ENCODE data around the gene QKI.
"Not testable (repeated sequence)": the region's sequence is repeated elsewhere in the genome, so short reads cannot be mapped to it uniquely, and the experiment has no call there.

The QKI gene

GRCh38 chr6:163414117-163414945 lies at the start of gene QKI:
QKI (plus strand) TSS chr6:163414718; CDS start chr6:163415194, 476 bp downstream.
- DNase-seq: peak in 1 of 2 experiments; percentile 34

DNA sequence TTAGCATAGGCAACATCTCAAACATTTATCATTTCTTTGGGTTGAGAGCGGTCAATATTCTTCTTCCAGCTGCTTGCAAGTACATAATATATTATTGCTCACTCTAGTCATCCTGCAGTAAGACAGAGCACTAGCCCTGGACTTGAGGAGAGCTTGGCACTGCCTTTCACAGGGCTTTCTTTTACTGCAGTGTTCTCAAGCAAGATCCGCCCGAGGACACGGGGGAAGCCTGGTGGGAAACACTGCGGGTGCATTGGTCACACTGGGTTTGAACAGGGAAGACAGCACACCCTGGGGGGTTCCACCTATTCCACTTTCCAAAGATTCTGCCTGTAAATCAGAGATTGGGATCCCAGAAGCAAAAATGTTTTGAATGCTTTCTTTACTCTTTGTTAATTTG lies 48.2 kb upstream of the QKI start:
- no peak for DNase-seq

DNA sequence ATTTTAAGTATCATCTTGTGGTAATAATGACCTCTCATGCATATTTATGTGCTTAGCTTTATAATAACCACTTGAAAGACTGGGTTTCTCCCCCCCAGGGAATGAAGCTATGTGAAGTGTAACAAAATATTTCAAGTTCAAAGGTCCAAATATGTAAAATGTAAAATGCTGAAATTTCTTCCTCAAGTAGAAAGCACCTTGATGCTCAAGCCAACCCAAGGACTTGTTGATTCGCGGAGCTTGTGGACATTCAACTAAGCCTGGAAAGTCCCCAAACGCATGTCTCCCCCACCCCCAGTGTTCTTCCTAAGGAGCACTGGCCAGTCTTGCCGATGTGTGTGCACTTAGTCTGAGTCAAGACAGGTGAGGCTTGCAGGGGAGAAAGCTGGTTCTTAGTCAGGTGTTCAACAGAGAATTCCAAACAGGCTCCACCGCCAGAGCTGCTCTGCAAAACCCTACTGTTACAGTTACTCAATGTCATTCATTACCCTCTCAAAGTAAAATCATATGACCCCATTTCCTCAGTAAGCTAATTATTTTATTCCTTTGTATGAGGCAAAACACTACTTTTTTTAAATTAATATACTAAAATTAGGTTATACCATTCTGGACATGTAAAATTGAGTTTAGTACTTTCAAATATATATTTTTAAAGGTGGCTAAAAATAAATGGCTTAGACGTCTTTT lies 46.9 kb upstream of the QKI start:
- no peak for DNase-seq

GRCh38 chr6:163369141-163369540 lies 45.4 kb upstream of the QKI start:
- DNase-seq: no peak

- no peak for DNase-seq
Observed at GRCh38 chr6:163369628-163370365, 44.7 kb upstream of the QKI start.

DNA sequence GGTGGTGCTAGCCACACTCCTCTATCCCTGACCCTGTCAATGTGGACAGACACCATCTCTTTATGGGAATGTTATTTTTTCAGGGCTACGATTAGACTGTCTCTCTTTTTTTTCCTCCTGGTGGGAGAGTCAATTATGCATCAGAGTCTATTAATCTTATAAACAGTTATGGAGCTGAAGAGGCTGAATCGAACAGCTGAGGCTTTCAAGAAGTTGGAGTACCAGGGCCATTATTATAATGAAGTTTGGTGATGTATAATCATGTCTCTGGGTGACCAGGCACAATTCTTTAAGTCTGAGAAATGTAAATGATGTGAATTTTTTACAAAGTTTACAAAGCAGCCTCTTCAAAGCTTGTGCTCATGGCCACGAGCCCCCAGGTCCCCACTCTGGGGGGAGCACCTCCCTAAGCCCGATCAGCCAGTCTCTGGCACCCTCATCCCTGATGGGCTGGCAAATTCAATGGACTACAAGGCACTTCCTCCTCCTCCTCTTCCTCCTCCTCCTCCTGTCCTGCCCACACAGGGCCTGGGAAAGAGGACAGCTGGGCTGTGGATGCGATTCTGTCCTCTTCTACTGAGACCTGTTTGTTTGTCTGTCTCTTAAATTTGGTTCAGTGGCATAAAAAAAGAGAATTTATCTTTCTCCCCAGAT lies 43.9 kb upstream of the QKI start:
- DNase-seq: no peak

DNA sequence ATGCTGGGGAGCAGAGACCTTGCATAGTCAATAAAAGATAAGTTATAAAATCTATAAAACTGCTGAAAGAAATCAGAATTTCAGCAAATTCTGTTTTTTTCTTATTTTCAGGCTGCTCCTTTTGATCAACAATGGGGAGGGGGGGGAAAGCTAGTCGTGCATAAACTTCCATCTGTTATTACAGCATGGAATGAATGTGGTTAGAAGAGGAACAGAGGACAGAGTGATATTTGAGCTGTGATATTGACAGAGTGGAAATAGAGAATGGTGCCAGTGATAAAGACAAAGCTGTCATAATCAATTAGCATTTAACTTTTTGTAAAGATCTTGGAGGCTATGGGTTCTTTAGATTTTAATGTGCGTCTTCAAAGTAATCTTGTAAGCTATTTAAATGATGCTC lies 43.4 kb upstream of the QKI start:
- no peak for DNase-seq

GRCh38 chr6:163373240-163373639 lies 41.3 kb upstream of the QKI start:
- no peak for DNase-seq

- DNase-seq: no peak
Observed at GRCh38 chr6:163375361-163375760, 39.2 kb upstream of the QKI start.

DNA sequence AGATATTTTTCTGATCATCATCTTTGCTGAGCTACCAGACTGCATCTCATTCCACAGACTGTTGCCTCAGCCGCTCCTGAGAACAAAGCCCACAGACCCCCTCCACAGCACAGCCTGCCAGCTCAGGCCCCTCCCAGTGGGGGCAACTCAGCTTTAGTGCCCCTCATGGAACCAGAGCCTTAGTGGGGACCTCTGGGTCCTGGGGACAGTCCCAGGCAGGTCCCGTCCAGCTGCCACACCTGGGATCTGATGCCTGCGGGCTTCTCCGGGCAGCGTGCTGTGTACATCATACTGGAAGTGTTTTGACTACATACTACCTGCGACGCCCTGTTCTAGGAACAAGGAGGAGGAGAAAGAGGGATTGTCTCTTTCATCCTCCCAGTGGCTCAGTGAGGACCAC lies 38.3 kb upstream of the QKI start:
- DNase-seq: no peak

- no peak for DNase-seq
Observed at GRCh38 chr6:163377561-163377960, 37.0 kb upstream of the QKI start.

DNA sequence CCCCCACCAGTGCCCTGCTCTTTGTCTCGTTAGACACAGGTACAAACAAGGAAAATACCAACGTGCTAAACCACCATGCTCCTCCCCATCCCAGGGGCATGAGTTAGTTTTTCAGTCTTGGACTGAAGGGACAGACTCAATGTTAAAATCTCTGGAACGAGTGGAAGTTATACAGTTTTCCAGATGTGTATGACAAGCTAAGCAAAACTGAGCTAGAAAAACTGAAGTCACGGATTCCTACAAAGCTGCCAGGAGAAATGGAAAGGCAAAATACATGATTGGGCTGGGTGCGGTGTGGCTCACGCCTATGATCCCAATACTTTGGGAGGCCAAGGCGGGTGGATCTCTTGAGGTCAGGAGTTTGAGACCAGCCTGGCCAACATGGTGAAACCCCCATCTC lies 34.3 kb upstream of the QKI start:
- no peak for DNase-seq

DNA sequence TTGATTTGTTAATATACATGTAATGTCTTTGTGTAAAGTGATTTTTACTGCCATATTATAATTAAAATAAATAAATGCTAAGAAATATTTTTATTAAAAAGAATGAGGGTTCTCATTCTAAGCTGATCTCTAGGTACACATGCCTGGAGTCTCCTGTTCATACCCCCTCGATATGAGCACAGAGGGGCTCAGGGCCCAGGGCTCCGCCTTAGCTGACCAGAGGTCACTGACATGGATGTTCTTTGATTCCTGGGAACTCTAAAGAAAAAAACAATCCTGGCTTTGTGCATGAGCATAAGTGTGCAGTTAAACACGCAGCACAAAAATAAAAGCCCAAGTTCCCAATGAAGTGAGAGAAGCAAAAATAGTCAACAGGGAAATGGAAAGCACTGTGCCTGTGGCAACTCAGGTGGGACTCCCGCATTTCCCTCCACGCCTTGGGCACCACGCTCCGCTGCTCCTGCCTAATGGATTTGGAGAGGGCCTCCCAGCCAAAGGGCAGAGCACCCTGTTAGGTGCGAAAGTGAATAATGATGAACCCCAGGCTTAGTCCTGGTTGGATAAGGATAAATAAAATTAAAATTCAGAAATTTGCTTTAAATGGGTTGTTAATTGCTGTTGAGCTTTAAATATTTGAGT lies 33.3 kb upstream of the QKI start:
- no peak for DNase-seq

DNA sequence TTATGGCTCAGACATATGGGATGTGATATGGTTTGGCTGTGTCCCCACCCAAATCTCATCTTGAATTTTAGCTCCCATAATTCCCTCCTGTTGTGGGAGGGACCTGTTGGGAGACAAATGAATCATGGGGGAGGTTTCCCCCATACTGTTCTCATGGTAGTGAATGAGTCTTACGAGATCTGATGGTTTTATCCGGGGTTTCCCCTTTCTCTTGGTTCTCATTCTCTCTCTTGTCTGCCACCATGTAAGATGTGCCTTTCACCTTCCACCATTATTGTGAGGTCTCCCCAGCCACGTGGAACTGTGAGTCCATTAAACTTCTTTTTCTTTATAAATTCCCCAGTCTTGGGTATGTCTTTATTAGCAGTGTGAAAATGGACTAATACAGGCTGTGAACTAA lies 31.1 kb upstream of the QKI start:
- DNase-seq: not testable (repeated sequence)

- DNase-seq: no peak
Observed at GRCh38 chr6:163383912-163384311, 30.6 kb upstream of the QKI start.

DNA sequence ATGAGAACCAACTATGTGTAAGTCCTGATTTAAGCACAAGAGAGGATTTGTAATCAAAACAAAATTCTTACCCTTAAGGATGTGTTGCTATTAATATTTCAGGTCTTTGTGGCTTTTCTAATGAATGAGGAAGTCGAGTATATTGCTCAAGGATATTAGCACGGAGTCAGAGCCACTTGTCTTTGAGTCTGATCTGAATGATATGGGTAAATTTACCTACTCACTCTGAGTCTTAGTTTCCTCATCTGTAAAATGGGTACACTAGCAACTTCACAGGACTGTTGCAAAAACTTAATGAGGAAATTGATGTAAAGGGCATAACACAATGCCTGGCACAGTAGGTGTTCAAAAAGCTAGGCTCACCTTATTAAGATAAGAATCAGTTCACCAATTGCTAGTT lies 30.0 kb upstream of the QKI start:
- no peak for DNase-seq

DNA sequence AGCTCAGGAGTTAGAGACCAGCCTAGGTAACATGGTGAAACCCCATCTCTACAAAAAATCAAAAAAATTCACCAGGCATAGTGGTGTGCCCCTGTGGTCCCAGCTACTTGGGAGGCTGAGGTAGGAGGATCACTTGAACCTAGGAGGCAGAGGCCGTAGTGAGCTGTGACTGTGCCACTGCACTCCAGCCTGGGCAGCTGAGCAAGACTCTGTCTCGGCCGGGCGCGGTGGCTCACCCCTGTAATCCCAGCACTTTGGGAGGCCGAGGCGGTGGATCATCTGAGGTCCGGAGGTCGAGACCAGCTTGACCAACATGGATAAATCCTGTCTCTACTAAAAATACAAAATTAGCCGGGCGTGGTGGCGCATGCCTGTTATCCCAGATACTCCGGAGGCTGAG lies 29.0 kb upstream of the QKI start:
- DNase-seq: not testable (repeated sequence)

- DNase-seq: no peak
Observed at GRCh38 chr6:163386329-163386908, 28.1 kb upstream of the QKI start.

DNA sequence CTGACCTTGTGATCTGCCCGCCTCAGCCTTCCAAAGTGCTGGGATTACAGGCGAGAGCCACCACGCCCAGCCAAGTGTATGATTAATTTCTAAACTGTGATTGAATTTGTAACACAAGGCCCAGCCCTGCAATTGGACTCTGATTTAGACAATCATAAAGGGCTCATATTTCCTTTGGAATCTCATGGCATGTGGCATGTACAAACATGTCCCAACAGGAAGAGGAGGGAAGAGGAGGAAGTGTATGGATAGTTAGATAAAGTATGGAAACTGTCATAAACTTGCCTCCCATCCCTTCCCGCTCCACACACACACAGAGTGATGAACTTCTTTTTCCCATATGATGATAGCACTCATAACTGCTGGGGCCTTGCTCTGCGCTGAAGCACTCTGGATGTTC lies 27.2 kb upstream of the QKI start:
- no peak for DNase-seq

DNA sequence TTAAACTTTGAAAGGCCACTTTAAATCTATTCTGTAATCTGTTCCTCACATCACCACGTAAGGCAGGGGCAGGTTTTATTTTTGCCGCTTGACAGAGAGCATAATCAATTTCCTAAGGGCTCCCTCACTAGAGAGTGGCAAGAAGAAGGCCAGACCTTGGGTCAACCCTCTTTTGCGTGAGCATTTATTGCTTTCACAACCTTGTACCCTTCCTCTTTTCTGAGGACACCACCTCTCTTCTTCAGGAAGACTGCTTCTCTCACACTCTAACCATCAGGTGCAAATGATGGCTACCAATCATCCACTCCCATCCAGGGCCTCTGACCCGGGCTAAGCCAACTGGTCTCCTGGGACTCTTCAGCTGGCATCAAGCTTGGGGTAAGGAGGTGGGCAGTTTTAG lies 25.2 kb upstream of the QKI start:
- no peak for DNase-seq

GRCh38 chr6:163390770-163391169 lies 23.7 kb upstream of the QKI start:
- DNase-seq: no peak

- no peak for DNase-seq
Observed at GRCh38 chr6:163391985-163392384, 22.5 kb upstream of the QKI start.
